HG03575 (cell line): ENCODE results near the gene PRKAR2A.
"Not testable (repeated sequence)": the region's sequence is repeated elsewhere in the genome, so short reads cannot be mapped to it uniquely, and the experiment has no call there.

Experiments used
- ATAC-seq: cut with Tn5 transposase; IDR thresholded peaks from one replicate; pipeline ENCODE4 v1.9.1; 2021; ENCODE audit not compliant: unreplicated experiment, insufficient number of reproducible peaks, low FRiP score; ENCODE audit errors: extremely low read depth

Gene PRKAR2A

GRCh38 chr3:48788544-48789162 lies 59.0 kb downstream of the PRKAR2A start:
- no peak for ATAC-seq

DNA sequence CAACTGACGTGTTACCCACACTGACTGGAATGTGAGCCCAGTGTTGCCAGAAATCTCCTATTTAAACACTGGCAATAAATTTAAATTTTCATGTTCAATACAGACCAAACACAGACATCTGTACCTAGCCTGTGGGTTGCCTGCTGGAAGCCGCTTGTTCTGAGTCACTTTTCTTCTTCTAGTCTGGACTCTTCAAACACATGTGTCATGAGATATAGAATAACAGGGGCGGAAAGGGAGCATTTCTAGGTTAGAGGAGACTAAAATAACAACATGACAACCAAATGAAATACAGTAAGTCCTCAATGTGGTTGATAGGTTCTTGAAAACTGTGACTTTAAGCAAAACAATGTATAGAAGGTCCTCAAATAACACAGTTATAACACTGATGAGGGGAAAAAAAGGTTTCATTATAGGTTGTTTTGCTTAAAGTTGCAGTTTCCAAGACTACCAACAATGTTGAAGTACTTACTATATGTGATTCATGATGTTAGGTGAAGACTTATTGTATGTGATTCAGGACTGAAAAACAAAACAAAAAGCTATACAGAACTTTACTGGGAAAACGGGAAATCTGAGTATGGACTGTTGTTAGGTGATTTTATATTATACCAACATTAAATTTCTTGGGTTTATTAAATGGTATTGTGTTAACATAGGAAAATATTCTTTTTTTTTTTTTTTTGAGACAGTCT lies 63.1 kb downstream of the PRKAR2A start:
- no peak for ATAC-seq

- ATAC-seq: no peak
Observed at GRCh38 chr3:48783304-48783703, 64.4 kb downstream of the PRKAR2A start.

- ATAC-seq: no peak
Observed at GRCh38 chr3:48782046-48782445, 65.6 kb downstream of the PRKAR2A start.

- ATAC-seq: not testable (repeated sequence)
Observed at GRCh38 chr3:48778565-48778964, 69.1 kb downstream of the PRKAR2A start.

DNA sequence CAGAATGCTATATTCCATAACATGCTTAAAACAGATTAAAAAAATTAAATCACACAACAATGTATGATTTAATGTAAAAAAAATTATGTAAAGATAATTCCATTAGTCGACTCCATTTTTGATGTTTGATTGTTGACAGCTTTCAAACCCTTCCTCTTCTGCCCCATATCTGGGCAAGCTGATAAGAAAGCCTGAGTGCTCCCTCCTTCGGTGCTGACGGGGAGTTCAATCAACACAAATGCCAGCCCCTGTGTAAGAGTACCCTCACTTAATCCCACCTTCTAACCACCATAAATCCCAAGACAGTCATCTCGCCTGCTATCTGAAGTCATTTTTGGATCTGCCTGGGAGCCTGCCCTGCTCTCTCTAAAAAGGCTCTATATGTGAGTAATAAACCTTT lies 70.8 kb downstream of the PRKAR2A start:
- ATAC-seq: no peak

GRCh38 chr3:48770192-48770502 lies 77.5 kb downstream of the PRKAR2A start:
- no peak for ATAC-seq

DNA sequence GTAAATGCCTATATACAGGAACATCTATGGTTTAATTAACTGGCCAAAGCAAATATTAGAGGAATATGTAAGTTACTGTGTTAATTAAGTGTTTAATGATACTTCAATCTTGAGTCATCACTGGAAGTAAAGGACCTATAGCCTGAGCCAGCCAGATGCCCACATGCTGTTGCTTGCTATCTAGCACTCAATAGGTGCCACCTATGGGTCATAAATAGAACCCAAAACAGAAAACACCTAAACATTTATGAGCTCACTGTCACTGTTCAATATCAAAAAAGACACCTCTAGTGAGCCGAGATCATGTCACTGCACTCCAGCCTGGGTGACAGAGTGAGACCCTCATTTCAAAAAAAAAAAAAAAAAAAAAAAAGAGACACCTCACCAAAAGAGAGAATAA lies 82.3 kb downstream of the PRKAR2A start:
- no peak for ATAC-seq

DNA sequence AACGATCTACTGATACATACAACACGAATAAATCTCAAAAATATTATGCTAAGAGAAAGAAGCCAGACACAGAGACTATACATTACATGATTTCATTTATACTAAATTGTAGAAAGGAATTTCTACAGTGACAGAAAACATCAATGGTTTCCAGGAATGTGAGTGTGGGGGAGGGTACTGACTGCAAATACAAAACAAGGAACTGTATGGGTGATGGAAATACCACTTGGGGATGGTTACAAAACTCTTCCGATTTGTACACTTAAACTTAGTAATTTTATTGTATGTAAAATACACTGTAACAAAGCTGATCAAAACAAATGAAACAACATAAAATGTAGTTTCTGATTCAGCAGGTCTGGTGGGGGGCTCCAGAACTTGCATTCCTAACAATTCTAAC lies 84.9 kb downstream of the PRKAR2A start:
- no peak for ATAC-seq

DNA sequence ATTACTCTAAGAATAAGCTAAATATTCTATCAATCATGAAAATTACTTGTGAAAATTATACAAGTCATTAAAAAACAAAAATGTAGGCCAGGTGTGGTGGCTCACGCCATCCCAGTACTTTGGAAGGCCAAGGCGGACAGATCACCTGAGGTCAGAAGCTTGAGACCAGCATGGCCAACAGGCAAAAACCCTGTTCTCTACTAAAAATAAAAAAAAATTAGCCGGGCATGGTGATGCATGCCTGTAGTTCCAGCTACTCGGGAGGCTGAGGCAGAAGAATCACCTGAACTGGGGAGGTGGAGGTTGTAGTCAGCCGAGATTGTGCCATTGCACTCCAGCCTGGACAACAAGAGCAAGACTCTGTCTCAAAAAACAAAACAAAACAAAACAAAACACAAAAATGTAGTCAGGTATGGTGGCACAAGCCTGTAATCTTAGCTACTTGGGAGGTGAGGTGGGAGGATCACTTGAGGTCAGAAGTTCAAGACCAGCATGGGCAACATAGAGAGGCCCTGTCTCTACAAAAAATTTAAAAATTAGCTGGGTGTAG lies 87.6 kb downstream of the PRKAR2A start:
- ATAC-seq: not testable (repeated sequence)

- not testable (repeated sequence) for ATAC-seq
Observed at GRCh38 chr3:48759531-48759930, 88.1 kb downstream of the PRKAR2A start.

DNA sequence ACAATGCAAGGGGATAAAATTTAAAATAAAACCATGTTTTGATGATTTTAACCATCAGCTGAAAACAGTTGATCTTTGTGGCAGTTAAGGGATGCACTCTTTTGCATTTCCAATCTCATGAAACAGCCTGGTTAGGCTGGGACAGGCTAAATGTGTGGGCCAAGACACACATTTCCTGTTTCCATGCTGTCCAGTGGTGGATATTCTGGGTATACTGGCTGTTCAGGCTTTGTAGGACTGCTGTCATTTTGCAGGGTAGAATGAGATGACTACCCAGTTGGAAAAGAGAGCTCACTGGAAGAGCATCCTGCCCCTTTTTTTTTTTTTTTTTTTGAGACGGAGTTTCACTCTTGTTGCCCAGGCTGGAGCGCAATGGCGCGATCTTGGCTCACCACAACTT lies 88.6 kb downstream of the PRKAR2A start:
- no peak for ATAC-seq

- no peak for ATAC-seq
Observed at GRCh38 chr3:48756640-48757039, 91.0 kb downstream of the PRKAR2A start.

- ATAC-seq: no peak
Observed at GRCh38 chr3:48750856-48751255, 96.8 kb downstream of the PRKAR2A start.

DNA sequence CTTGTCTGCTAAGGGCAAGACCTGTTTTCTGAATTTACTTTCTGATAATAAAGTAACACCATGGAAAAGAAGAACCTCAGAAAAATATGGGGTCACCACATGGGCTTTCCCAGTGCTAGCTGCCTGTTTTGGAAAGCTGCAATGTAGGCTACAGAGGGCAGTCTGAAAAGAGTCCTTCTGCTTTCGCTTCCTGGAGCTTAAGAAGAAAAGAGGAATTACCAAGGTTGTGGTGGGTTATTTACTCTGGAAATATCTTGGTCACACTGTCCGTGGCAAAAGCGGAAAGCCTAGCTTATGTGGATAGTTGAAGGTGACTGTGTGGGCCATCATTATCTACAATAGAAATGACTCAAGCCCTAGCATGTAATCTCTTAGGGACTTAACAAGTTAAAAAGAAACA lies 98.9 kb downstream of the PRKAR2A start:
- no peak for ATAC-seq

DNA sequence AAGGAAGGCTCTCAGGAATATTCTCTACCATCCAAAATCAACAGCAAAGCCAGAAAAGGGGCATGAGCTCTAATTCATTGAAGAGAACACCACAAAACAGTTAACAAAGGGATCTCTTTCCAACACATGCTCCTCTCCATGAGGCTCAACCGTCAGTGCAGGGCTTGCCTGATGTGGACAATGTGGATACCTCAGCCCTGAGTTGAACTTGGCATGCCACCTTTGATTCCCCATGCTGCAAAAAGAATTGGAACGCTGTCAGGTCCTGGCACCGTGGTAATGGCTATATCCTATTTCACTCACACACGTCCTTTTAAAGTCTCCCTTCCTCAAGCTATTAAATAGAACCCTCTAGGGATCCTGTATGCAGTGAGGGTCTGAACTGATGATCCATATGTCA lies 100.0 kb downstream of the PRKAR2A start:
- ATAC-seq: no peak

- ATAC-seq: no peak
Observed at GRCh38 chr3:48747015-48747615, 100.6 kb downstream of the PRKAR2A start.

DNA sequence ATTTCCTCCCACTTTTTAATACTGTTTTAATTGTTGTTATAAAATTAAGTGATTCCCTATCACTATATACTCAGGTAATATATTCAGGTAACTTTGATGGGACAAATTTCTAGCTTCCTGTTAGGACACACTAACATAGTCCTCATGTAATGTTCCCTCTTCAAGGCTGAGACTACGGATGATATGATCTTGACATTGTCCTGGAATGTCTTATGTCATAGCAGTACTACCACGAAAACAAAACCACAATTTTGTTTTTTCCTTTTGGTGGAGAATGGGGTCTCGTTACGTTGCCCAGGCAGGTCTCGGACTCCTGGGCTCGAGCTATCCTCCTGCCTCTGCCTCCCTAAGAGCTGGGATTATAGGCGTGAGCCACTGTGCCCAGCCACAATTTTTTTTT lies 103.9 kb downstream of the PRKAR2A start:
- no peak for ATAC-seq

DNA sequence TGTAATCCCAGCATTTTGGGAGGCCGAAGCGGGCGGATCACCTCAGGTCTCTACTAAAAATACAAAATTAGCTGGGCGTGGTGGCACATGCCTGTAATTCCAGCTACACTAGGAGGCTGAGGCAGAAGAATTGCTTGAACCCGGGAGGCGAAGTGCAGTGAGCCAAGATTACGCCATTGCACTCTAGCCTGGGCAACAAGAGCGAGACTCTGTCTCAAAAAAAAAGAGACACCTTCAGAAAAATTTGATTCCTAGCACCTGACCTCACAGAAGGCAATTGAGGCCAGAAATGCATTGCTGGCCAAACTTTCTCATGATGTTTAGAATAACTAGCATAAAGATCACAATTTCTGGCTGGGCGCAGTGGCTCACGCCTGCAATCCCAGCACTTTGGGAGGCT lies 106.4 kb downstream of the PRKAR2A start:
- not testable (repeated sequence) for ATAC-seq
